AG09309 (cell line): ENCODE measurements around the gene MYOG.

Experiments
- DNase-seq: peaks from one replicate; pipeline ENCODE4 v3.0.0-alpha.2; 2010; ENCODE audit warnings: low read depth
- H3K4me3 ChIP-seq: 2 replicates; pipeline ENCODE4 v1.5.1; 2011; ENCODE audit warnings: mild to moderate bottlenecking, low read depth, low read length, moderate library complexity; ENCODE audit not compliant: control insufficient read depth
- CTCF ChIP-seq: IDR thresholded peaks from 2 replicates; pipeline ENCODE4 v1.5.1; 2011; ENCODE audit warnings: mild to moderate bottlenecking, low read depth, low read length, inconsistent platforms; ENCODE audit not compliant: insufficient read depth, control insufficient read depth; ENCODE audit errors: missing control alignments

The MYOG gene

GRCh38 chr1:203103216-203103615 lies 17.4 kb upstream of the MYOG start:
- no peak for DNase-seq
- H3K4me3 ChIP-seq = no peak overlapping the region
- no peak for TF ChIP-seq CTCF

DNA sequence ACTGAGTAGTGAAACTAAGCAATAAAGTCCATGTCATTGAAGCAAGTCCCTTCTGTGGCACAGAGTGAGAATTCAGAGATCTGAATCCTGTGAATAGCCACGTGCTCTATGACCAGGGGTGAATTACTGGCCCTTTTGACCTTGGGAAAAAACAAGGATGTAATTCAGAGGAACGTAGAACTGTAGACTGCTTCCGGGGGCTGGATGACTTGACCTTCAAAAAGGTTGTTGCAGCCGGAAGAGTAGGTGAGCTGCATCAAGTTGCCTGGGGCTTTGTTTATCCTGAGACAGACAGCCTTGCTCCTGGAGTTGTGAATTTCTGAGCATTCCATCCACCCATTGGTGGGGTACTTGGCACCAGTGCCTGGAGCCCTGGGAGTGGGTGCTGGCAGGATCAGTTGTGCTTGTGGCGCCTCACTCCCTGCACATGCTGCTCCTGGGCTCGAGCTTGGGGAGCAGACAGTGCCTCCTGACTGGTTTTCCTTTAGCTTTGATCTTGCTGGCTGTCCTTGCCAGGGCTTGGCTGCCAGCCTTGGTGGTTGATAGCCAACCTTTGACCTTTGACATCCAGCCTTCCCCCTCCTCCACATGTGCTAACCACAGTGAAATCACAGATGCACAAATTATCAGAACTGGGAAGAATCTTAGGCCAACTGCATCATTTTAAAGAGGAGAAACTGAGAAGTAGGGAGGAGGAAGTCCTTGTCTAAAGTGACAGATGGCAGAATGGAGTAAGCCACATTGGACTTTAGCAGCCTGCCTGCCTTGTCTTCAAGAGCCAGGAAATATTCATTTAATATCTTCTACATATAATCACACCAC lies 16.2 kb upstream of the MYOG start:
- DNase-seq = no peak
- H3K4me3 ChIP-seq = no peak overlapping the region

DNA sequence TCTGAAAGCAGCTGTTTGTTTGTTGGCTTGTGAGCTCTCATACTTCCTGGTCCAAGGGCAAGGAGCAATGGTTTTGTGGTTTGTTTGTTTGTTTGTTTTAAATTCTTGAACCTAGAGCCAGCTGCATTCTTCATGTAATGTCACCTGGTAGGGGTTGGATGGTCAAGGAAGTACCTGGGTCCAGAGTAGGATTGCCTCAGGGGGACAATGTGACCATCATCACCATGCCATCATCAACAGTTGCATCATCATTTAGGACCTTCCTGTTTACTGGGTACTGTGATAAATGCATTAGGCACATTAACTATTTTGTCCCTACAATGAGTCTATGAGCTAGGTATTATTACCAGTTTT lies 14.7 kb upstream of the MYOG start:
- TF ChIP-seq CTCF = no peak
- no peak for DNase-seq
- no peak overlapping the region for H3K4me3 ChIP-seq

More for the DNA sequence above, 16.2 kb upstream of the MYOG start:
- no peak for TF ChIP-seq CTCF

DNA sequence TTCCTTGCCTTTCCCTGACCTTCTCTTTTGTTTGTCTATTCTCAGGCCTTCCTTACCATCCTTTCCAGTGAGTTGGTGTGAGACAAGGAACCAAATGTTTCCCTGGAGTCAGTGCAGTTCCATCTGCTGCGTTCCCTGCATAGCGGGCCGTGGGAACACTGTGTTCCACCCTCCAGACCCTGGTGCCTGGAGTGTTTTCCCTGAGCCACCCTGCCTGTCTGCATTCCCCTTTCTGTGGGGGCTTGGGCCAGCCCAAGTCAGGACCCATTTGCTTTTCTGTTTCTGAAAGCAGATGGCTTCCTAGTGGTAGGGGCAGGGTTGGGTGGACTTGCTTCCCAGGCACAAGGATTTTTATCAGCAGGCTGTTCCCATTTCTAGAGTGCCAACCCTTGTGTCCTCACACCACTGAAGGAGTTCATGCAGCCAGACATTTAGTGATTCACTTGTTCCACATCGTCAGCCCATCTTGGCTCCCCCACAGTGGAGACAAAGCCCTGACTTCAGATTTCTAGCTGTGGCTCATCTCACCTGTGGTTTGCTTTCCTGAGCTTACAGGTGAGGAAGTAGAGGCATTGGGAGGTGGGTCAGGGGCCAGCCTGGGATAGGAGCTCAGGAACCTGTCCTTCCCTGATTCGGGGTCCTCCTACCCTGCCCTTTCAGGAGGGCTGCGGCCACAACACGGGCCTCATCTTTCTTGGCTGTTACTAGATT lies 14.1 kb upstream of the MYOG start:
- no peak for DNase-seq
- no peak for TF ChIP-seq CTCF
- no peak overlapping the region for H3K4me3 ChIP-seq

GRCh38 chr1:203098914-203099520 lies 13.2 kb upstream of the MYOG start:
- no peak overlapping the region for H3K4me3 ChIP-seq
- no peak for TF ChIP-seq CTCF
- no peak for DNase-seq

DNA sequence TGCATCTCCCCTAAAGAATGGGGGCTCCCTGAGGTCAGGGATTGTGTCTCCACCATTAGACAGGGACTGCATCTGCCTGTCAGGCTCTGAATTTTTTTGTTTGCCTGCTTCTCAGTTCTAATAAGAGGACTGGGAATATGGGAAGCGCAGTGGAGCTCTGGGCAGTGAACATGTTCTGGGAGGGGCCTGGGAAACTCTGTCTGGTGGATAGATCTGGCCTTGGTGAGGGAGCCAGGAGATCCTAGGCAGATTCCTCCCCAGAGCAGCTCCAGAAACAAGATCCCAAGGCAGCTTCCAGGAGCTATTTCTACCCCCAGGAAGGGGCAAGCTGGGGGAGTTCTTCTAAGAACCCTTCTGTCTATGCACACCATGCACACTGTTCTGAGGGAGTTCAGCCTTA lies 12.6 kb upstream of the MYOG start:
- TF ChIP-seq CTCF = no peak
- no peak overlapping the region for H3K4me3 ChIP-seq
- DNase-seq = no peak
